CD14-positive monocyte (primary cell): ENCODE data around the gene AHNAK2. TPM values are rescaled to one million over a fixed set of nuclear protein-coding genes. Genes with fewer than 3 reads are reported as not detected.
A peak's percentile ranks its signal among the peaks of the same experiment; 100 is the strongest.

Experiments
- DNase-seq, 3 donors: peaks; one replicate each; pipeline ENCODE4 v3.0.0-alpha.2; 2011 to 2022
- H2AFZ ChIP-seq: 2 replicates; pipeline ENCODE4 v1.6.0; 2012; ENCODE audit warnings: mild to moderate bottlenecking, low read depth, low read length, inconsistent platforms; ENCODE audit not compliant: insufficient read depth, poor library complexity, severe bottlenecking
- H3K27ac ChIP-seq, 2 donors: 1 replicate in 1 of 2; 2 replicates in 1 of 2; pipeline ENCODE4 v1.5.1; 2012 to 2013; ENCODE audit warnings: low read length in 2 of 2, control low read depth in 1 of 2, inconsistent platforms in 1 of 2, low read depth in 1 of 2, mild to moderate bottlenecking in 1 of 2
- H3K27me3 ChIP-seq, 2 donors: one replicate each; pipeline versions ENCODE4 v1.6.0 to v1.6.1; 2011 to 2013; ENCODE audit warnings: low read length in 2 of 2; ENCODE audit not compliant: control insufficient read depth in 2 of 2, insufficient read depth in 2 of 2
- H3K36me3 ChIP-seq, 2 donors: replicated peaks in 1 of 2; 1 replicate in 1 of 2; 2 replicates in 1 of 2; pipeline versions ENCODE4 v1.5.1 to v1.6.1; 2012 to 2013; ENCODE audit warnings: low read length in 2 of 2, control low read depth in 1 of 2, inconsistent platforms in 1 of 2, mild to moderate bottlenecking in 1 of 2; ENCODE audit not compliant: insufficient read depth in 2 of 2, control insufficient read depth in 1 of 2
- H3K4me1 ChIP-seq, 2 donors: 1 replicate in 1 of 2; 2 replicates in 1 of 2; pipeline versions ENCODE4 v1.5.1 to v1.6.1; 2012 to 2013; ENCODE audit warnings: low read length in 2 of 2, control low read depth in 1 of 2, inconsistent platforms in 1 of 2, mild to moderate bottlenecking in 1 of 2, moderate library complexity in 1 of 2; ENCODE audit not compliant: insufficient read depth in 2 of 2, control insufficient read depth in 1 of 2
- H3K4me2 ChIP-seq: replicated peaks from 2 replicates; pipeline ENCODE3; 2012; ENCODE audit warnings: low read length, moderate library complexity, mild to moderate bottlenecking; ENCODE audit not compliant: poor library complexity, severe bottlenecking; ENCODE audit errors: extremely low read depth
- H3K4me3 ChIP-seq, 3 experiments: fragments of 200-600 bp in 1 of 3; sonication (generic) in 1 of 3; replicated peaks in 1 of 3; 1 replicate in 2 of 3; 2 replicates in 1 of 3; pipeline ENCODE4 v1.5.1; 2011 to 2013; ENCODE audit warnings: low read length in 3 of 3, mild to moderate bottlenecking in 3 of 3, control low read depth in 2 of 3, low read depth in 2 of 3, inconsistent platforms in 1 of 3, moderate library complexity in 1 of 3
- H3K79me2 ChIP-seq: 2 replicates; pipeline ENCODE4 v1.6.0; 2012; ENCODE audit warnings: mild to moderate bottlenecking, control low read depth, inconsistent platforms, low read length, moderate library complexity; ENCODE audit not compliant: insufficient read depth
- H3K9ac ChIP-seq: 2 replicates; pipeline ENCODE4 v1.6.0; 2017; ENCODE audit warnings: low read length, mild to moderate bottlenecking; ENCODE audit not compliant: insufficient read depth, poor library complexity, severe bottlenecking
- H3K9me3 ChIP-seq, 2 donors: replicated peaks in 1 of 2; 1 replicate in 1 of 2; 2 replicates in 1 of 2; pipeline versions ENCODE4 v1.5.1 to v1.6.1; 2012 to 2013; ENCODE audit warnings: low read length in 2 of 2, control low read depth in 1 of 2; ENCODE audit not compliant: control insufficient read depth in 1 of 2, insufficient read depth in 1 of 2
- H4K20me1 ChIP-seq: 2 replicates; pipeline ENCODE4 v1.6.0; 2012; ENCODE audit warnings: mild to moderate bottlenecking, low read length, control low read depth, moderate library complexity; ENCODE audit not compliant: insufficient read depth
- H3K27ac Mint-ChIP-seq, 7 donors: one replicate each; pipeline ENCODE4 v1.8.0; 2020; ENCODE audit warnings: mild to moderate bottlenecking in 7 of 7, mixed read lengths in 7 of 7, moderate library complexity in 6 of 7, inconsistent platforms in 2 of 7
- H3K27me3 Mint-ChIP-seq, 3 donors: one replicate each; pipeline ENCODE4 v1.8.0; 2021 to 2022; ENCODE audit warnings: low read depth in 3 of 3, mild to moderate bottlenecking in 3 of 3, mixed read lengths in 3 of 3, moderate library complexity in 3 of 3, inconsistent platforms in 1 of 3
- H3K36me3 Mint-ChIP-seq, 2 donors: one replicate each; pipeline ENCODE4 v1.8.0; 2020; ENCODE audit warnings: mixed read lengths in 2 of 2, inconsistent platforms in 1 of 2, mild to moderate bottlenecking in 1 of 2
- H3K4me1 Mint-ChIP-seq: one replicate; pipeline ENCODE4 v1.8.0; 2020; ENCODE audit warnings: mild to moderate bottlenecking, mixed read lengths
- H3K4me3 Mint-ChIP-seq, 2 donors: one replicate each; pipeline ENCODE4 v1.8.0; 2020; ENCODE audit warnings: mild to moderate bottlenecking in 2 of 2, mixed read lengths in 2 of 2, moderate library complexity in 1 of 2
- H3K9me3 Mint-ChIP-seq, 7 donors: one replicate each; pipeline ENCODE4 v1.8.0; 2020 to 2022; ENCODE audit warnings: mixed read lengths in 7 of 7, mild to moderate bottlenecking in 6 of 7, moderate library complexity in 6 of 7, inconsistent platforms in 2 of 7
- WGBS: methylation state at CpG from one replicate; pipeline ENCODE4 v1.1.5; 2013; ENCODE audit warnings: missing lambda C conversion rate; ENCODE audit not compliant: insufficient coverage; 5-methylcytosine and 5-hydroxymethylcytosine counted together
- intact Hi-C, 2 donors: fragments of 100-400 bp; cut with micrococcal nuclease; formaldehyde crosslinking; loops; one replicate each; pipeline versions ENCODE4 v1.15.0 to v1.15.1; 2023
- polyA plus RNA-seq, 3 donors: library from polyadenylated mRNA; depleted of rRNA in 1 of 3; unstranded in 2 of 3; stranded (reverse) in 1 of 3; fragments of 300-500 nt in 2 of 3; fragments of >200 nt in 1 of 3; fragmentation: Illumina TruSeq in 2 of 3; gene quantifications; 1 replicate in 2 of 3; 2 replicates in 1 of 3; pipeline ENCODE4 v1.2.3, GENCODE V29; 2012 to 2021
- TF ChIP-seq, protein P1 (sequence below): fragments of 200-600 bp; IDR thresholded peaks from one replicate; pipeline ENCODE4 v1.8.0; 2022; ENCODE audit warnings: antibody characterized with exemption, mild to moderate bottlenecking

The AHNAK2 gene
- polyA plus RNA-seq, 3 donors = 0.01 TPM; not detected in 2

DNA sequence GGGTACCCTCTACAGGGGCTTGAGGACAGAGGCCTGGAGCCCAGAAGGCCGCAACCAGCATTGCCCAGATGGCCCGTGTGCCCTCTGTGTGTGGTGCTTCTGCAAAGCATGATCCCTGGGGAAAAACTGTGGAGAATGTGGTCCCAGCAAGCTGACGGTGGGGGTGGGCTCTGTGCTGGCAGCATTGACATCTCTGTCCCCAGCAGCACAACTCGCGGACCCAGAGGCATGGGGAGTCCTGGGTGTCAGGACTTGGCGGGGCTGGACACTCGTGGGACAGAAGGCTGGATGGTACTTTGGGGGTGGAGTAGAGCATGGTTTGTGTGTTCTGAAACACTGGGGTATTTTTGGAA, 11.8 kb upstream of the AHNAK2 start:
- H3K36me3 Mint-ChIP-seq = no peaks in the 10 kb centered on the region
- DNase-seq = no peak
- TF ChIP-seq, protein P1, sequence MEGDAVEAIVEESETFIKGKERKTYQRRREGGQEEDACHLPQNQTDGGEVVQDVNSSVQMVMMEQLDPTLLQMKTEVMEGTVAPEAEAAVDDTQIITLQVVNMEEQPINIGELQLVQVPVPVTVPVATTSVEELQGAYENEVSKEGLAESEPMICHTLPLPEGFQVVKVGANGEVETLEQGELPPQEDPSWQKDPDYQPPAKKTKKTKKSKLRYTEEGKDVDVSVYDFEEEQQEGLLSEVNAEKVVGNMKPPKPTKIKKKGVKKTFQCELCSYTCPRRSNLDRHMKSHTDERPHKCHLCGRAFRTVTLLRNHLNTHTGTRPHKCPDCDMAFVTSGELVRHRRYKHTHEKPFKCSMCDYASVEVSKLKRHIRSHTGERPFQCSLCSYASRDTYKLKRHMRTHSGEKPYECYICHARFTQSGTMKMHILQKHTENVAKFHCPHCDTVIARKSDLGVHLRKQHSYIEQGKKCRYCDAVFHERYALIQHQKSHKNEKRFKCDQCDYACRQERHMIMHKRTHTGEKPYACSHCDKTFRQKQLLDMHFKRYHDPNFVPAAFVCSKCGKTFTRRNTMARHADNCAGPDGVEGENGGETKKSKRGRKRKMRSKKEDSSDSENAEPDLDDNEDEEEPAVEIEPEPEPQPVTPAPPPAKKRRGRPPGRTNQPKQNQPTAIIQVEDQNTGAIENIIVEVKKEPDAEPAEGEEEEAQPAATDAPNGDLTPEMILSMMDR = no peak
- Histone ChIP-seq H3K36me3 (no peaks in the 10 kb centered on the region), H3K4me1 (peaks cover 17 to 23% of the 10 kb centered on the region in 2 donors), H2AFZ (no peak overlapping the region), H4K20me1 (no peaks in the 10 kb centered on the region), H3K4me3 (no peak overlapping the region), H3K9me3 (no peaks in the 10 kb centered on the region), H3K79me2 (no peaks in the 10 kb centered on the region), H3K9ac (no peak overlapping the region), H3K27me3 (peaks cover 0 to 5% of the 10 kb centered on the region in 2 donors), H3K27ac (no peak overlapping the region), H3K4me2 (no peak overlapping the region)
- WGBS = 98% methylated on average over 5 of the region's 7 CpGs
- peaks cover 0 to 4% (median 3%) of the 10 kb centered on the region in 7 donors for H3K9me3 Mint-ChIP-seq
- peak overlapping the region in 1 of 7 donors; percentile 20 for H3K27ac Mint-ChIP-seq
- H3K27me3 Mint-ChIP-seq = peaks cover 5 to 12% (median 6%) of the 10 kb centered on the region in 3 donors
- intact Hi-C loops = loop anchor here in 1 of 2 donors (10.0 kb wide), 1 partner anchor 195 kb away; the partner anchor contains the start of gene AKT1
- H3K4me1 Mint-ChIP-seq = peaks cover 13% of the 10 kb centered on the region
- no peak overlapping the region for H3K4me3 Mint-ChIP-seq

DNA sequence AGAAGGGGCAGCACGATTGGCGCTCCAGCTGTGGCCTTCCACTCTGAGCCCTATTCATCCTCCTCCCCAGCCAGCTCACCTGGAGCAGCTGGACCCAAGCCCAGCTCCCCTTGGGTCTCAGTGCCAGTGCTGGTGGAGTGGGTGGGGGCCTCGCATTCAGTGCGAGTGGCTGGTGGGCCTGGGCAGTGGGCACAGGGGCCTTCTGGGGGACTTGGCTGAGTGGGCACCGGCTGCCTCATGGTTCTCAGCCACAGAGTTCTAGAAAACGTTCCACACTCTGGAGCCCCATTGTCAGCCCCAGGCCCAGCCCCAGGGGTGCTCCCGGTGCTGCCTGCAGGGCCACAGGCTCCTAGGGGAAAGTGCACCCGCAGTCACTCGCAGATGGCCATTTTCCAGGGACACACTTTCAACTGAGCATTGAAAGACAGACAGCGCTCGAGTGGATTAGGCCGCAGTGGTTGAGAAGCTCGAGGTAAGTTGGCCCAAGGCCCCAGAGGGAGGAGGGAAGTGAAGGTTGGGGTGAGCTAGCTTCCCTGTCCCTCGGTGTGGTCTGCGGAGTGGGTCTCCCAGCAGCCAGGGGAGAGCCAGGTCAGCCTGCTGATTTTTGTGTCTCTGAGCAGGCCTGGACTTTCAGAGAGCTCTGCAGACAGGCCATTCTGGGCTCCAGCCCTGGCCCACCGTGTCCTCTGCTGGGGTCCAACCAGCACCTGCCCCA, 11.2 kb upstream of the AHNAK2 start:
- no peak overlapping the region for H3K4me2 ChIP-seq
- peaks cover 0 to 5% of the 10 kb centered on the region in 2 donors for H3K27me3 ChIP-seq
- H3K9ac ChIP-seq = no peak overlapping the region
- H4K20me1 ChIP-seq = no peaks in the 10 kb centered on the region
- H3K9me3 ChIP-seq = no peaks in the 10 kb centered on the region
- H3K4me3 ChIP-seq = no peak overlapping the region
- intact Hi-C loops = loop anchor here in 1 of 2 donors (10.0 kb wide), 1 partner anchor 195 kb away; the partner anchor contains the start of gene AKT1
- Mint-ChIP-seq H3K9me3 (peaks cover 0 to 6% (median 3%) of the 10 kb centered on the region in 7 donors), H3K4me3 (no peak overlapping the region), H3K36me3 (no peaks in the 10 kb centered on the region), H3K4me1 (peaks cover 13% of the 10 kb centered on the region), H3K27ac (peak overlapping the region in 1 of 7 donors; percentile 20), H3K27me3 (peaks cover 5 to 13% (median 6%) of the 10 kb centered on the region in 3 donors)
- TF ChIP-seq, protein P1 = no peak
- no peaks in the 10 kb centered on the region for H3K79me2 ChIP-seq
- WGBS = 97% methylated on average over 14 of the region's 16 CpGs
- H3K27ac ChIP-seq = no peak overlapping the region
- no peaks in the 10 kb centered on the region for H3K36me3 ChIP-seq
- no peak for DNase-seq
- H3K4me1 ChIP-seq = peaks cover 17 to 23% of the 10 kb centered on the region in 2 donors
- no peak overlapping the region for H2AFZ ChIP-seq
